CD4-positive, alpha-beta T cell treated with Interleukin-6 for 4 hours (primary cell): Measurements from ENCODE around the gene TIMM10B.
"Not testable (repeated sequence)": the region's sequence is repeated elsewhere in the genome, so short reads cannot be mapped to it uniquely, and the experiment has no call there.

Experiments
- DNase-seq: peaks from one replicate; pipeline ENCODE4 v3.0.0-alpha.2; 2020; ENCODE audit warnings: mixed read lengths

TIMM10B gene

GRCh38 chr11:6520265-6520664 is 39.0 kb downstream of the TIMM10B start:
- no peak for DNase-seq

DNA sequence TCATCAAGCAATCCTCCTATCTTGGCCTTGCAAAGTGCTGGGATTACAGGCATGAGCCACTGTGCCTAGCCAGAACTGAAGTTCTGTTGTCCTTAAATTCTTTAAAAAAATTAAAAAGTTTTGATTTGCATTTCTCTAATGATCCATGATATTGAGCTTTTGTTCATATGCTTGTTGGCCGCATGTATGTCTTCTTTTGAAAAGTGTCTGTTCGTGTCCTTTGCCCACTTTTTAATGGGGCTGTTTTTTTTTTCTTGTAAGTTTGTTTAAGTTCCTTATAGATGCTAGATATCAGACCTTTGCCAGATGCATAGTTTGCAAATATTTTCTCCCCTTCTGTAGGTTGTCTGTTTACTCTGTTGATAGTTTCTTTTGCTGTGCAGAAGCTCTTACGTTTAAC is 40.6 kb downstream of the TIMM10B start:
- not testable (repeated sequence) for DNase-seq

DNA sequence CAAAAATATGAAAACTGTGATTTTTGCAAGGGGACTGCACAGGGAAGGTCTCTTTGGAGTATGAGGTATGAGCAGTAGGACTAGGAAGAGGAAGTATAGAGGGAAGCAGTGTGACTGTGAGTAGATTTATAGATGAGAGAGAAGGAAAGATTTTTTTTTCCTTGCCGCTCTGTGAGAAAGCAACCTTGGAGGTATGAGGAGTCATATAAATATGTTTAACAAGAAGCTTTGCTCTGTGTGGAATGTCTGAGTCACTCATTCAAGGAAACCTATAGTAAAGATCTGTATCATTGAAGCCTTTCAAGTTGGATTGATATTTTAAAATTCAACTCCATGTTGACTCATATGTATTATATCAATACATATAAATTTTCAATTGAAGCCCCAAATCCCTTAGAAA is 42.0 kb downstream of the TIMM10B start:
- DNase-seq: no peak

DNA sequence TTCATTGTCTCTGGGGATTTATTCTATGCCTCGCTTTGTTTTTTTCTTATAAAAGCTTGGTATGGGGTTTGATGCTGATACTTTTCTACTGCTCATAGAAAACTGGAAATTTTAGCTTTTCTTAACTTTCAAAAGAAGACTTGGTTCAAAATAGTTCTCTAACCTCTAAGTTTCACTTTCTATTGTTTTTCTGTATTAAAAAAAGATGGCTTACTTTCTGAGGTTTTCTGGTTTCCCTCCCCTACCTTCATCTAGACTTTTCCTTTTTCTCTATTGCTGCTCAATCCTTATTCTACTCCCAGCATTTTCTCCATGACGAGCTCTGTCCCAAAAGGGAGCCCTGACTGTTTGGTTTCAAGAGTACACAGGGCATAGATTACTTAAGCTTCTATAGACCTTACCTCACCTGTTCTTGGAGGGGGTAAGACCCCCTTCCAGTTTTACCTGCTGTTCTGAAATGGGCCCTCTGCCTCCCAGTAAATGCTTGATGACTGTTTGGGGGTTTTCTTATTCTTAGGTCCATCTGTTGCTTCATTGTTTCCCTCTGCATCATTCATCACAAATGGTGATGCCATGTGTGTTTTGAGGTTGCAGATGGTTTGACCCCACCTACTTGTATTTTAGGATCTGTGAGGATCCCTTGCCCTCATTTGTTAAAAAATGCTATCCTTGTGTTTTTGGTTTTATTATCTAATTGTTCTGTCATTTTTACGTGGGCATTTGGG is 45.3 kb downstream of the TIMM10B start:
- no peak for DNase-seq

DNA sequence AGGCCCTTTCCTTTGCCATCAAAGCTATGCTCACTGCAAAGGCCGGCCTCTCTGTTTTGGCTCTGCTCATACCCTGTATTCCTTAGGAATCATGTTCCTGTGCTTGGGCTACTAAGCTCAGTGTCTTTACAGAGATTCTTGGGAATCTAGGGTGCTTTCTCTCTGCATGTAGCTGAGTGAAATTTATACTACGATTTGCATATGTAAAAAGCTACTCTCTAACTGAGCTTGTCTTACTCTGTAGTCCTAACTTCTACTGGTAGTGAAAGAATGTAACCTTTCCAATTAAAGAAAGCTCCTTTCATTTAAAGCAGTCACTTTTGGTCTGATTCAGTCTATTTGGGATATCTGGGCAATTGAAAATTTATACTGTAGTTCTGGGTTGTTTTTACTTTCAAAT is 48.0 kb downstream of the TIMM10B start:
- DNase-seq: no peak

DNA sequence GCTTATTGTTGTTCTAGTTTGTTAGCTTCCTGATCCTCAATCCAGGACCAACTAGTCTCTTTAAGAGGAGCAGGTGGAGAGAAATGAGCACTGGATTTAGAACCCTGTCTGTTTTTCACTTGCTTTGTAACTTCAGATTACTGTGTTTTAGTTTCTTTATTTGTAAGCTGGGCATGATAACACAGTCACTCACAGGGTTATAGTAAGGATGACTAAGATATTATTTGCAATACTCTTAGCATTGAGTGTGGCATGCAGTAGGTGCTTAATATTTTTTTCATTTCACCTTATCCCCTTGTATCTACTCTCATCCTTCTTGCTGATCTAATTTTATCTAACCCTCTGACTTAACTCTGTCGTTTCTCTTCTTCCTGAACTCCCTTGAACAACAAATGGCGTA is 49.5 kb downstream of the TIMM10B start:
- DNase-seq: no peak

DNA sequence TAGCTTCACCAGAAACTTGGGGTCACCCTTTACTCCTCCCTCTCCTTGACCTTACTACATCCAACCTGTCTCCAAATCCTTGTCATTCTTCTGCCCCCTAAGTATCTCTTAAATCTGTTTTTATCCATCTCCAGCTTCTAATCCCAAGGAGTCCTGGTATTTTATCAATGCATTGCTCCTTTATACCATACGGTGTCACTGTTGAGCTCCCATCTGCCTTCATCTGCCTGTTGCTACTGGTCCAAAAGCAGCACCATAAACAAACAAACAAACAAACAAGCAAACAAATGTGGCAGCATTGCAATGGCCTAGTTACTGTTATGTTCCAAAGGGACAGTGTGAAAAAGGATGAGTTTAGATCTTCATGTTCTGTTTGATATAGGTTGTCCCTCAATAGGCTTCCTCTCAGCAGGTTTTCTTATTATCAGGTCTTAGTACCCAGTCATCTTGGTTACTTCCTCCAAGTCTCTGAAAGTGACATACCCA is 50.0 kb downstream of the TIMM10B start:
- peak; percentile 21 for DNase-seq
